Astrocyte of the cerebellum (primary cell): ENCODE data around the gene EEFSEC.

ENCODE experiments used
- DNase-seq: peaks from one replicate; pipeline ENCODE4 v3.0.0-alpha.2; 2011; ENCODE audit warnings: low read depth
- H3K4me3 ChIP-seq: 2 replicates; pipeline ENCODE4 v1.5.1; 2011; ENCODE audit warnings: mild to moderate bottlenecking, low read depth, low read length, moderate library complexity
- CTCF ChIP-seq: IDR thresholded peaks from 2 replicates; pipeline ENCODE4 v1.5.1; 2012; ENCODE audit warnings: low read length, low read depth, moderate library complexity, mild to moderate bottlenecking; ENCODE audit errors: missing control alignments
- in situ Hi-C: cut with HindIII; loops from 2 replicates; pipeline ENCODE4 v1.10.0; 2017; ENCODE audit warnings: low sequenced_read_pairs

Gene EEFSEC

GRCh38 chr3:128388932-128389331 lies 235.7 kb downstream of the EEFSEC start:
- in situ Hi-C loops, result no loop called here
- no peak overlapping the region for H3K4me3 ChIP-seq
- no peak for TF ChIP-seq CTCF
- no peak for DNase-seq

- in situ Hi-C loops, result no loop called here
- no peak for DNase-seq
- no peak overlapping the region for H3K4me3 ChIP-seq
- TF ChIP-seq CTCF, result no peak
These were observed 237.6 kb downstream of the EEFSEC start for GRCh38 chr3:128390867-128391266.

GRCh38 chr3:128392021-128392420 lies 238.7 kb downstream of the EEFSEC start:
- no peak for DNase-seq
- in situ Hi-C loops, result no loop called here
- TF ChIP-seq CTCF, result no peak
- H3K4me3 ChIP-seq, result no peak overlapping the region

GRCh38 chr3:128392818-128393544 lies 239.7 kb downstream of the EEFSEC start:
- DNase-seq, result no peak
- TF ChIP-seq CTCF, result no peak
- in situ Hi-C loops, result no loop called here
- no peak overlapping the region for H3K4me3 ChIP-seq

GRCh38 chr3:128394033-128394432 lies 240.8 kb downstream of the EEFSEC start:
- no peak overlapping the region for H3K4me3 ChIP-seq
- no peak for DNase-seq
- TF ChIP-seq CTCF, result no peak
- in situ Hi-C loops, result no loop called here

GRCh38 chr3:128395046-128395445 lies 241.8 kb downstream of the EEFSEC start:
- in situ Hi-C loops, result no loop called here
- H3K4me3 ChIP-seq, result no peak overlapping the region
- no peak for DNase-seq
- TF ChIP-seq CTCF, result no peak
